ENCODE data around the gene NSUN6.

DNA sequence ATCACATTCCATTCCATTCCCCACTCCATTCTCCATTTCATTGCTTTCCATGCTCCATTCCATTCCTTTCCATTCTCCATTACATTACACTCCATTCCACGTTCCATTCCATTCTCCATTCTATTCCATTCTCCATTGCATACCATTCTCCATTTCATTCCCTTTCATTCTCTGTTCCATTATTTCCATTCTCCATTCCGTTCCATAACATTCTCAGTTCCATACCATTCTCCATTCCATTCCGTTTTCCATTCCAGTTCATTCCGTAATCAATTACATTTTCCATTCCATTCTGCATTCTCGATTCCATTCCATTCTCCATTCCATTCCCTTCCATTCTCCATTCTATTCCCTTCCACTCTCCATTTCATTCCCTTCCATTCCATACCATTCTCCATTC, 86.4 kb downstream of the NSUN6 start:
- TF ChIP-seq, protein P1, sequence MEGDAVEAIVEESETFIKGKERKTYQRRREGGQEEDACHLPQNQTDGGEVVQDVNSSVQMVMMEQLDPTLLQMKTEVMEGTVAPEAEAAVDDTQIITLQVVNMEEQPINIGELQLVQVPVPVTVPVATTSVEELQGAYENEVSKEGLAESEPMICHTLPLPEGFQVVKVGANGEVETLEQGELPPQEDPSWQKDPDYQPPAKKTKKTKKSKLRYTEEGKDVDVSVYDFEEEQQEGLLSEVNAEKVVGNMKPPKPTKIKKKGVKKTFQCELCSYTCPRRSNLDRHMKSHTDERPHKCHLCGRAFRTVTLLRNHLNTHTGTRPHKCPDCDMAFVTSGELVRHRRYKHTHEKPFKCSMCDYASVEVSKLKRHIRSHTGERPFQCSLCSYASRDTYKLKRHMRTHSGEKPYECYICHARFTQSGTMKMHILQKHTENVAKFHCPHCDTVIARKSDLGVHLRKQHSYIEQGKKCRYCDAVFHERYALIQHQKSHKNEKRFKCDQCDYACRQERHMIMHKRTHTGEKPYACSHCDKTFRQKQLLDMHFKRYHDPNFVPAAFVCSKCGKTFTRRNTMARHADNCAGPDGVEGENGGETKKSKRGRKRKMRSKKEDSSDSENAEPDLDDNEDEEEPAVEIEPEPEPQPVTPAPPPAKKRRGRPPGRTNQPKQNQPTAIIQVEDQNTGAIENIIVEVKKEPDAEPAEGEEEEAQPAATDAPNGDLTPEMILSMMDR (IDR thresholded peaks at IDR 0.05): no peak
- TF ChIP-seq POLR2A (IDR thresholded peaks at IDR 0.05; ENCODE audit: low read depth) (no peak), POLR2AphosphoS5 (IDR thresholded peaks at IDR 0.05) (no peak), EP300 (IDR thresholded peaks at IDR 0.05) (no peak)
